Measurements from ENCODE around the gene CSHL1.

Gene CSHL1

GRCh38 chr17:63911041-63911635, at the start of gene CSHL1:
Gene CSHL1 (minus strand): TSS chr17:63911258. CDS start chr17:63911196, 62 bp downstream.
- no peak for DNase-seq

- DNase-seq, result no peak
Measured at GRCh38 chr17:63960430-63960829, 49.4 kb upstream of the CSHL1 start.

- DNase-seq, result peak; percentile 52
Measured at GRCh38 chr17:63960006-63960405, 48.9 kb upstream of the CSHL1 start.

- DNase-seq, result no peak
Measured at GRCh38 chr17:63956296-63956920, 45.4 kb upstream of the CSHL1 start.

- no peak for DNase-seq
Measured at GRCh38 chr17:63955791-63956190, 44.7 kb upstream of the CSHL1 start.

GRCh38 chr17:63955232-63955631, 44.2 kb upstream of the CSHL1 start:
- DNase-seq, result no peak

GRCh38 chr17:63954402-63955063, 43.5 kb upstream of the CSHL1 start:
- DNase-seq, result no peak

- DNase-seq, result no peak
Measured at GRCh38 chr17:63950940-63951907, 40.2 kb upstream of the CSHL1 start.

- DNase-seq, result peak; percentile 67
Measured at GRCh38 chr17:63949576-63950250, 38.7 kb upstream of the CSHL1 start.

GRCh38 chr17:63948521-63948920, 37.5 kb upstream of the CSHL1 start:
- no peak for DNase-seq

GRCh38 chr17:63947711-63948330, 36.8 kb upstream of the CSHL1 start:
- no peak for DNase-seq

- DNase-seq, result no peak
Measured at GRCh38 chr17:63946440-63947363, 35.6 kb upstream of the CSHL1 start.

- DNase-seq, result peak; percentile 22
Measured at GRCh38 chr17:63945784-63946439, 34.9 kb upstream of the CSHL1 start.

- DNase-seq, result no peak
Measured at GRCh38 chr17:63944736-63945499, 33.9 kb upstream of the CSHL1 start.

- no peak for DNase-seq
Measured at GRCh38 chr17:63943745-63944144, 32.7 kb upstream of the CSHL1 start.

- no peak for DNase-seq
Measured at GRCh38 chr17:63942309-63942985, 31.4 kb upstream of the CSHL1 start.

GRCh38 chr17:63941751-63942150, 30.7 kb upstream of the CSHL1 start:
- no peak for DNase-seq

GRCh38 chr17:63941162-63941561, 30.1 kb upstream of the CSHL1 start:
- no peak for DNase-seq

GRCh38 chr17:63940584-63940983, 29.5 kb upstream of the CSHL1 start:
- no peak for DNase-seq
